K562 (cell line): ENCODE data around the gene TP63. TPM values are rescaled to one million over a fixed set of nuclear protein-coding genes. Genes with fewer than 3 reads are reported as not detected.

ENCODE experiments used
- AFF1 ChIP-seq, 2 experiments: fragments of 450-650 bp; IDR thresholded peaks; 2 replicates each; pipeline ENCODE4 v1.6.1; 2018; ENCODE audit warnings: mild to moderate bottlenecking in 2 of 2, low read depth in 1 of 2; ENCODE audit not compliant: partially characterized antibody in 2 of 2
- ARHGAP35 ChIP-seq: fragments of 450-650 bp; IDR thresholded peaks from 2 replicates; pipeline ENCODE4 v1.6.1; 2018; ENCODE audit not compliant: partially characterized antibody
- CHD1 ChIP-seq: fragments of 200-600 bp; sonication (generic); IDR thresholded peaks from one replicate; pipeline ENCODE4 v1.6.1; 2012; ENCODE audit warnings: mild to moderate bottlenecking, moderate library complexity, low read length, inconsistent platforms
- CHD4 ChIP-seq: fragments of 200-600 bp; sonication (generic); IDR thresholded peaks from 3 replicates; pipeline ENCODE4 v1.6.1; 2012; ENCODE audit warnings: low read depth, mild to moderate bottlenecking, mixed read lengths, low read length, inconsistent platforms; ENCODE audit not compliant: insufficient read depth, insufficient replicate concordance, poor library complexity, severe bottlenecking
- CREM ChIP-seq: IDR thresholded peaks from 2 replicates; pipeline ENCODE4 v1.6.1; 2014; ENCODE audit warnings: antibody characterized with exemption, low read depth
- DACH1 ChIP-seq: fragments of 450-650 bp; IDR thresholded peaks from 2 replicates; pipeline ENCODE4 v1.6.1; 2018; ENCODE audit not compliant: partially characterized antibody
- E2F1 ChIP-seq: sonication (generic); formaldehyde crosslinking; IDR thresholded peaks from 2 replicates; pipeline ENCODE4 v1.8.1; 2023; ENCODE audit warnings: mild to moderate bottlenecking, missing genetic modification reagents, moderate library complexity
- GTF2E2 ChIP-seq: fragments of 200-800 bp; sonication (Bioruptor generic); IDR thresholded peaks from 2 replicates; pipeline ENCODE4 v1.6.1; 2016; ENCODE audit warnings: missing genetic modification characterization, missing compliant biosample characterization
- JUNB ChIP-seq: fragments of 450-650 bp; formaldehyde crosslinking; conservative IDR thresholded peaks from 2 replicates; pipeline ENCODE4 v1.4.0; 2020; ENCODE audit warnings: mild to moderate bottlenecking
- MIER1 ChIP-seq: fragments of 450-650 bp; IDR thresholded peaks from 2 replicates; pipeline ENCODE4 v1.6.1; 2016; ENCODE audit warnings: antibody characterized with exemption, mild to moderate bottlenecking, low read depth
- RREB1 ChIP-seq: fragments of 250-450 bp; sonication (Bioruptor Pico); IDR thresholded peaks from 2 replicates; pipeline ENCODE4 v1.4.0; 2020
- SNIP1 ChIP-seq: fragments of 450-650 bp; IDR thresholded peaks from 2 replicates; pipeline ENCODE4 v1.7.1; 2017; ENCODE audit warnings: low read depth, mild to moderate bottlenecking
- U2AF1 ChIP-seq: fragments of 200-400 bp; formaldehyde crosslinking; optimal IDR thresholded peaks from 2 replicates; pipeline ENCODE3; 2017; ENCODE audit warnings: mild to moderate bottlenecking, low read depth, low read length, moderate library complexity
- ZBTB17 ChIP-seq: fragments of 450-650 bp; formaldehyde crosslinking; IDR thresholded peaks from 2 replicates; pipeline ENCODE4 v1.4.0; 2020; ENCODE audit warnings: mild to moderate bottlenecking
- polyA plus RNA-seq, 8 experiments: library from polyadenylated mRNA; depleted of rRNA in 4 of 8; stranded (reverse) in 5 of 8; unstranded in 3 of 8; fragments of >200 nt; fragmentation: Nextera tagmentation in 2 of 8; fragmentation: Illumina TruSeq in 1 of 8; extraction: Ambion mirVana in 2 of 8; extraction: Trizol in 1 of 8; gene quantifications; 2 replicates each; pipeline versions ENCODE4 v1.2.1 to v1.2.3, GENCODE V29; 2011 to 2014; ENCODE audit warnings: inconsistent platforms in 1 of 8, missing spikeins in 1 of 8
- total RNA-seq, 7 experiments: library from RNA; depleted of rRNA in 6 of 7; stranded (reverse); fragments of >200 nt in 6 of 7; fragmentation: Illumina TruSeq in 2 of 7; extraction: Trizol in 2 of 7; gene quantifications; 2 replicates each; pipeline versions ENCODE4 v1.2.1 to v1.2.3, GENCODE V29; 2011 to 2021; ENCODE audit warnings: low replicate concordance in 1 of 7
- TF ChIP-seq, protein P1 (sequence below), 2 experiments: fragments of 450-650 bp in 1 of 2; sonication (generic) in 1 of 2; formaldehyde crosslinking in 1 of 2; IDR thresholded peaks in 1 of 2; conservative IDR thresholded peaks in 1 of 2; 2 replicates each; pipeline versions ENCODE4 v1.6.1 to v1.8.1; 2016 to 2023; ENCODE audit warnings: mild to moderate bottlenecking in 2 of 2, moderate library complexity in 2 of 2, inconsistent platforms in 1 of 2, missing genetic modification reagents in 1 of 2

The TP63 gene
- total and polyA plus RNA-seq, 9 of the 15 experiments (the other 6 are each of a cell fraction or from before 2014, with no cell fraction given): 0.32 to 1.4 (median 0.50) TPM

DNA sequence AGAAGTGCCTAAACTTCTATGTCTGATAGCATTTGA is at the start of gene TP63 (continued):
- TF ChIP-seq AFF1 (IDR thresholded peaks at IDR 0.05; ENCODE audit: low read depth in 1 of 2, partially characterized antibody in 2 of 2) (no peak), ARHGAP35 (no peak), CREM (no peak), DACH1 (no peak), GTF2E2 (tag) (no peak), CHD4 (no peak), SNIP1 (no peak), U2AF1 (no peak), RREB1 (CRISPR knock-in tag) (no peak), ZBTB17 (CRISPR knock-in tag) (no peak), MIER1 (no peak), CHD1 (no peak), E2F1 (no peak), JUNB (no peak)
- TF ChIP-seq, protein P1, sequence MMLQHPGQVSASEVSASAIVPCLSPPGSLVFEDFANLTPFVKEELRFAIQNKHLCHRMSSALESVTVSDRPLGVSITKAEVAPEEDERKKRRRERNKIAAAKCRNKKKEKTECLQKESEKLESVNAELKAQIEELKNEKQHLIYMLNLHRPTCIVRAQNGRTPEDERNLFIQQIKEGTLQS (IDR thresholded peaks at IDR 0.05): no peak
- TF ChIP-seq, protein P1 (CRISPR knock-in tag; conservative IDR thresholded peaks at IDR 0.05): no peak
